GM19397 (cell line): ENCODE results near the gene CNPY1.

Experiments used
- ATAC-seq: cut with Tn5 transposase; IDR thresholded peaks from one replicate; pipeline ENCODE4 v1.9.1; 2021; ENCODE audit warnings: mild to moderate bottlenecking, moderate library complexity; ENCODE audit not compliant: unreplicated experiment

CNPY1 gene

DNA sequence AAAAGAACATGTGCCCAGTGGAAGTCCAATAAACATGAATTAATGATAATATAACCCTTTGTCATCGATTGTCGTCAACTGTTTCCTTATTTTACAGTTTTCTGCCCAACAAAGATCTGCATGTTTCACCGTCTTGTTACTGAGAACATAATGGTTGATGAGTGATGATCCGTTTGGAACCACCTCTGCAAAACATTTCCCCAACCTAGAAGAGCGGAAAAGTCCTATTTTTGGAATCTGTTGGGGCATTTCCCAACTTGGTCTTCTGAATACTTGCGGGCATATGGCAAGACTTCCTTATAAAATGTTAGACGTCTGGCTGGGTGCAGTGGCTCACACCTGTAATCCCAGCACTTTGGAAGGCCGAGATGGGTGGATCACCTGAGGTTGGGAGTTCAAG is 32.1 kb downstream of the CNPY1 start:
- ATAC-seq, result no peak

DNA sequence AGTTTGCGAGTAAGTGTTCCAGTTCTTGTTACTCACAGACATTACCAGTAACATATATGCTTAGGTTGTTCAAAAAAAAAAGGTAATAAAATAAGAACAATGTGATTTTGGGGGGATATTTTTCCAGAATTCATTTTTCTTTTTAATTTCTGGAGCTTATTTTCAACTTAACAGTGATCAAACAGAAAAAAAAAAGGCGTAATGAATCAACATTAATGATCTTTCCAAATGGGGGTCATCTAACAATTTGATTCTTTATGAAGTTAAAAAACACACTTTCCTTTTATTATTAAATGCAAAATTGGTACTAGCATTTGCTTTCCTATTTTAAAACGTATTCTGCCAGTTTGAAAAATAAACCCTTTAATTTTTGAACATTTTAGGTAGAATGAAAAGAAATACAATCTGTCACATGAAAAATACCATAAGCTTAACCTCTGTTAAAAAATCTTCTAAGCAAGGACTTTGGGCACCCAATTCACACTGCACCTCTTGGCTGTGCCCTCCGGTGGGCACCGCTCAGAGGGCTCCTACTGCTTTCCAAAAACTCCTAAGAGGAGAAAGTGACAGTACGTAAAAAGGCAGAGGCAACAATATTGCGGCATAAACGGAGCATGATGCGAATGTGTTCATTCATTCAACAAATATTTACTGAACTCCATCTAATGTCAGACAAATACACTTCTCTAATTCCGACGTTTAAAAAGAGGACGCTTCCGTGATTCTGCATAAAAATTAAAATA is 32.6 kb downstream of the CNPY1 start:
- ATAC-seq, result no peak

DNA sequence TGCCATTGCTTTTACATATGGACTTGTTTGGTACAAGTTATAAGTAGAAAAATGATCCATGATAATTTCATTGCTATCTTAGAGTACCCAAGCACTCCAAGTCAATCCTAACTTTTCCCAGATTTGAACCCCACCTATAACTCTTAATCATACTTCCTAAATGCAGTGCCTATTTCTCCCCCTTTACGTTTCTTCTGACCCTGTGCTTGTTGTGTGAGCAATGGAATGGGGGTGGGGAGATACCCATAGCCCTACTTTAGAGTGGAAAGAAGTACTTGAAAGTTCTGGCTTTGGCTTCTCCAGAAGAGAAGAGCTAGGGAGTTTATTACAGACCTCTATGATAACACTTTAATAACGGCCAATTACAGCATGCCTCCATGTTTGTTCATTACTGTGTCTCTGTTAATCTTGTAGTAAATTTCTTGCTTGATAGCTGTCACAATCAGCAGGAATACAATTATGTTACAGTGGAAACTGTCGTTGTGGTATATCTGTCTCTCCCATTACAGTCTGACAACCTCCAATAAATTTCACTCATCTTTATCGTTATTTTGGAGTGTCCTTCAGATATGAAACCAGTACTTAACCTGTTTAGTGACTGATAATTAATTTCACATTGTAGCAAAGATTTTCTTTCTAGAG is 34.0 kb downstream of the CNPY1 start:
- ATAC-seq, result no peak

DNA sequence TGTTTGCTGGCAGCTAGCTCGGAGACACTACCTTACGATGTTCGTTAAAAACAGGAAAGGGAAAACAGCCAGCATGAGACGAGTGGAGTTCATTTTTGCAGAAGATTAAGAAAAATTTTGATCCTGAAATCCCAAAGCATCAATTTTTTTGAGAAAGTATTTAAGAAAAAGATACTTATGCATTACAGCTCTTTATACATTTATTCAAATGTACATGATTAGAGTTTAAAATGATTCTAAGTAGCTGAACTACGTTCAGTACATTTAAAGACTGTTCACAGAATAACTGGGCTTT is 34.7 kb downstream of the CNPY1 start:
- ATAC-seq, result no peak

DNA sequence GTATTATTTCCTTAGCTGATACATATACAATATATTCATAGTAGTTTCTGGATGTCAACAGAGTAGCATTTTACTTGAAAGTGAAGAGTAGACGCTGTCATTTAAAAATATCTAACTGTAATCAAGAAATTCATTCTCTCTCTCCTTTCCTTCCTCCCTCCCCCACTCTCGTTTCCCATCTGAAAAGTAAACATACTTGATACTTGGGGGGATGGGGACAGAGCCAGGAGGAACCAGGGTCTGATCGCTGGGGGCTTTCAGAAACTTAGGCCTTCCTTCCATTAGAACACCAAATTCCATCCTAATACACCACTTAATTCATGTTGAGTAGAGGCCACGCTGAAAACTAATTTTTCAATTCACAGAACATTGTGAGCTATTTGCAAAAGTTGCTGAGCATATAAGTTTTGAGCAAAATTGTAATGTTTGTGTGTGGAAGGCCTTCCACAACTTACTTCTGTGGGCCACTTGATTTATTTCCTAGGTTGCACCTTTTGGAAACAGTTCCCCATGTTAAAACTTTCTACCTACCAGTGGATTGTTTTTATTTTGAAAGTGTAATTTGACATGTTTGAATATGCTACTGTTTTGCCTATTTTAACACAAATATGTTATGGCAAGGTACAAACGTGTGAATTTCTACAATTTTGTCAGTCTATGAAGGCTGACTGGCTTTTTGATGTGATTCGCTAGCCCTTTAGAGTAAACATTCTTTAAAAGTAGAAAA is 35.2 kb downstream of the CNPY1 start:
- no peak for ATAC-seq

DNA sequence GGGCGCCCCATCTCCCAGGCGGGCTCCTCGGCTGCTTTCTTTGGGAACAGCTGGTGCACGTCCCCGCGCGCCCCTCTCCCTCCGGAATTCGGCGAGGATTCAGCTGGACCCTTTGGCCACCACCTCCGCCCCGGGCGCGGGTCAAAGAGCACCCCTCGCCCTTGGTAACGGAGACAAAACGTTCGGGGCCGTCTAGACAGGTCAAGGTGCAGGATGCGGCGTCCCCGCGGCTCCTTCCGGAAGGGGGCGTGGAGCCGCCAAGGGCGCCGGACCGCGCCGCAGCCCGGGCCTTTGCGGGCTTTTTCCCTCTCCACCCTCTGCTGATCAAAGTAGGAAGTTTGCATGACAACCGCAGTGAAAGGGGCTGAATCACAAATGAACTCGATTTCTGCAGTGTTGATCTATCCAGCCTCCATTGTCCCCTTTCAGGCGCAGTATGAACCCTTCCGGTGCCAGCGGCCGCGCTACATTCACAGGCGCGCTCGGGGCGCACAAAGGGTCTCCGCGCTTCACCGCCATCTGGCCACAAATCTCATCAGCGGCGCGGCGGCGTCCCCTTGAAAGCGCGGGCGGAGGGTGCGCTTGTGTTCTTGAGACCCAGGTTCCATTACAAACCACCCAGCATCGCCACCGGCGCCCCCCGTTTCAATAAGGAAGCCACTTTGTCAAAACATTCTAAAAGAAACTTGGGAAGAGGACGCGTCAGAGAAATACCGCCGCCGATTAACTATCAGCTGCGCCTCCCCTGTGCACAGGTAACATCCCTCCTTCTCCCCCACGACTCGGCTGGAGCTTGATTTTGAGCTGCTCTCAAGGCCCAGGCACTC is 36.4 kb downstream of the CNPY1 start:
- ATAC-seq, result no peak

DNA sequence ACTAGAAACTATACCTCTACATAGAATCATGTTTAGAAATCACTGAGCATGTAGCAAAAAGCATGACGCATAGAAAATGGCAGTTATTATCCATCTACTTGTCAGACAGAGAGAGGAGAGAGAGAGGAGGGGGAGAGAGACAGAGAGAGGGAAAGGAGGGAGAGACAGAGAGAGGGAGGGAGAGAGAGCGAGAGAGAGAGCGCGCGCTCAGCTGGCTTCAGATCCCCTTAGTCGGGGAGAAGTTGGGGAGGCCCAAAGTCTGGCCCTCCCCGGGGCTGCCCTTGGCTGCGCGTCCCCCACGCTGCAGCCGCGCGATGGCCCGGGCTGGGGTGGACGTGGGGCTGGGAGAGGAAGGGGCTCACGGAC is 37.0 kb downstream of the CNPY1 start:
- no peak for ATAC-seq

DNA sequence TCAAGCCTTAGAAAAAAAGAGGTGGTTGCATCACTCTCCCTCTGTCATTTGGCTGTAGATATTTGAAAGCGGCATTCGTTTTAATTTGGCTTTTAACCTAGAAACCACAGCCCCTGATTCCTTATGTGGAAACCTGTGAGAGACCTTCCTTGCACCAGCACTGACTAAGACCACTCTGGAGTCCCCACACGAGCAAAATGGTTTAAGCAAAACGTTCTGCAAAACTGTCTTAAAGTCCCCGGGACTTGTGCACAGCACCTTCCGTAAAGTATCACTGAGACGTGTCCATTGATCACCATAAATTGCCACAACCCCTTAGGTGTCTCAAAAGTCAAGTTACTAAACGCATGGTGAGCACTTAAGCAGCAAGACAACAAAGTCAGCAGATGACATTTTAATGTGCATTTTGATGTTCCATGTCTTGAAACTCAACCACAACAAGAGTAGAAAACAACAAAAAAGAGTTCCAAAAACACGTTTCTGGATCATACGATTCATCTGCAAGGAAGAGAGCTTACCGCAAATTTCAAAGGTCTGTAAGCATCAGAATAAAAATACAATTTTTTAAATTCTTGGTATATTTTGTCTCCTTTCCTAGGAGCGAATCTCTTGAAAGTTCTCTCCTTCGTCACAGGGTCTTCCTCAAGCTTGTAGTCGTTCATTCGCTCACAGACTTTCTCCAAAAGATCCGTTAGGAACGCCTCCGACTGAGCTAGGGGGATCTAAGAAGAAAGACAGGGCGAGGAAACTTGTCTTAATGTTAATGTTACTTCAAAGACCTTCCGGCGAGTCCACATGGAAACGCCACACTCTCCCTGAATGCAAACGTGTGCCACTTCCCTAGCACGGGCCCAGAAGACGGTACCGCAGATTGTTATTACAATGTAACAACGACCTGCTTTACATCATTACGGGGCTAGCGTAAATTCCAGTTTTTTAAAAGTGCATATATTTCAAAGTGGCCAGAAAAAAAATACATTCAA is 37.7 kb downstream of the CNPY1 start:
- no peak for ATAC-seq

DNA sequence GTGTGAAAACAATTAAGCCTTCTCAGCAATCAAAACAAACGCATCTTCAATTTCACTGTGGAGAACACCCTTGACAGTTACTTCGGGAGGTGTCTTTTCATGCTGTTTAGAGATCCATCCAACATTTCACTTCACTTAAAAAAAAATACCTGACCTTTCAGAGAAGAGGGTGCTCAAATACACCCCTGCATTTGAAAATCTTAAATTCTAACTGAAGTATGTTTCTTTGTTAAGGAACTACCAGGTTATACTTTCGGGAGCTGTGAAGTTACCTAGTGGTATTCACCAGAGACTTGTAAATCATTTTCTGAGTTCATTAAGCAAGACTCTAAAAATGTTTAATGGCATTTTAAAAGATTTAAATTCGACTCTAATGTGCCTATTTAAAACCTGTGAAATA is 38.8 kb downstream of the CNPY1 start:
- ATAC-seq, result no peak

DNA sequence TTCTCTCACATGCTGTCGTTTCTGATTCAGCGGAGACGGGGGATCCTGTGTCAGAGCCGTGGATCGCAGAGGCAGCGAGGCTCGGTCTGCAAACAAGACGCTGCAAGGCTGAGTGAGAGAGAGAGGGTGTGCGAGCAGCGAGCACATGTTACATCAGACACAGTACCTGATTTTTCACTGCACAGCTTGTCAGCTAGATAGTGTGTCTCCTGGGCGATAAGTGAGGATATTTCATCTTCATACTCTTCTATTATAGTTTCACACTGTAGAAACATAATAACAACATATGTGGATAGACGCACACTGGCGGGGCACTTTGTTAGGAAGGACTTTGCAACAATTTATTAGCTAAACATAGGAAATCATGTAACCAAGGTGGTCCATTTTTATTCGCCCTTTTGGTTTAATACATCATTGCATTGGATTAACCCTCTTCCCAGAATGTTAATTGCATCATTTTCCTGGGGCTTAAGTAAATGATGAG is 39.5 kb downstream of the CNPY1 start:
- ATAC-seq, result no peak

DNA sequence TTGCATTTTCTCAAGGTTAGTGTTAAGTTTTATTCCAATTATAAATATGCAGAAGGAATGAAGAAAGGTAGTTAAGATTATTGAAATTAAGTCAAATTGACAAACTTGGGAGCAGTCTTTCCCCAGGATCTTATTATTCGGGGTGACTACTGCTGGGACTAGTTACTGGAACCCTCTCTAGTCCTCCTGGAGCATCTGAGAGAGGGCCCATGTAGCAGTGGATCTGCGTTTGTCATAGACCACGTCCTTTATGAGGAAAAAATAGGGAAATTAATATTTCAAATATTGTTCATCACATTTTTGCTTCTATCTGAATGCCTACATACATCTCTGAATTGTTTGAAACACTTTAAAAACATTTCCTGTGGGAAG is 41.0 kb downstream of the CNPY1 start:
- ATAC-seq, result no peak

DNA sequence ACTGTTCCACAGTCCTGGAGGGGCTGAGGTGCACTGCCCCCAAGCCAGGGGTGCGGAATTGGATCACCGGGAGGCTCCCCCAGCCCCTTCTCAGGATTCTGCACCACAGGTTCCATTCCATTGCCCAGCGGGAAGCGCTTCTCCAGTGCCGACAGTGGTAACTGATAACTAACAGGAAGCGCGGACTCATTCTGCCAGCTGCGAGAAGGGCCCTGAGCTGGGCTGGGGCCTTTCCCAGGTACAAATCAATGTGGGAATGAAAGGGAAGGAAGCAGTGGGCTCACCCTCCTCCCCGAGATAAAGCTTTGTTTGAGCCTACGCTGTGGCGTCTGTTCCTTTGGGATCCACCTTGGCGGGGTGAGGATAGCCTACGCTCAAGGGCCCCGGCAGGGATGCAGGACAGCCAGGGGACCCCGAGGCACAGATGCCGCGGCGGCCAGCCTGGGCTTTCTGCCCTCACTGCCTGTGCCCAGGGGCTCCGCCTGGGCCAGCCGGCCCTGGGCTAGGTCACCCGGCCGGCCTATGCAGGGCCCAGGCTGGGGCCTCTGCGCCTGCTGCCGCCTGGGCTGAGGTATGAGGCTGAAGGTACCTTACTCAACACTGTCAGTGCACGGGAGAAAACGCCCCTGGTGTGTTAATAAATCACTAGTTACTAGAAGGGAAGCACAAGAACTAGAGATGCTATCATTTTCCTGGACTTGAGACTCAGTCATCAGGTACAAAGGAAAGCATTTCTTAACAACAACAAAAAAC is 49.0 kb downstream of the CNPY1 start:
- ATAC-seq, result no peak

DNA sequence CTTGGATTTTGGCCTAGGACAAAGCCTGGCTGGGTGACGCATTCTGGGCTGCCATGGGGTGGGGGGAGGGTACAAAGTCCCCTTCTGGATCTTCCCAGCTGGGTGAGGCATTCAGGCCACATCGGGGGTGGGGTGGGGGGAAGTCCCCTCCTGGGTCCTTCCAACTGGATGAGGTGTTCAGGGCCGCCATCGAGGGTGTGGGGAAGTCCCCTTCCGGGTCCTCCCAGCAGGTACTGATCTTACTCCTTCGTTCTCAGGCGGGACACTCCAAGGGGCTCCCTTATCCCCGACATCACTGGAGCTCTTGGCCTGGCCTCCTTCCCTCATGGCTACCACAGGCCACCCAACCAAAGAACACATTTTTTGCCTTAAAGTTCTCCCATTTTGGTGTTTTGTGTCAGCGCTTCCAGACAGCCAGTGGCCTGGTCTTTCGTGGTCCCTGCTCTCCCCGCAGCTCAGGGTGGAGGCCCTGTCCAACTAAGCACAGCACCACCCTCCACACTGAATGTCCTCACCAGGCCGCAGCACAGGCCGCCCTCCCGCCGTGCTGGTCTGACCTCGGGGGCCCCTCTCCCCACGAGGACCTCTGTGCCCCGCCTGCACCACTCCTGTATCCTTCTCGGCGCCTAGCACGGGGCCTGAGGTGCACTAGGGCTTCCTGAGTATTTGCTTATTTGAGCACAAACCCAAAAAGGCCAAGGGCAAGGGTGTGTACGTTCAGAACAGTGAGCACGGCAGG is 49.9 kb downstream of the CNPY1 start:
- ATAC-seq, result no peak

DNA sequence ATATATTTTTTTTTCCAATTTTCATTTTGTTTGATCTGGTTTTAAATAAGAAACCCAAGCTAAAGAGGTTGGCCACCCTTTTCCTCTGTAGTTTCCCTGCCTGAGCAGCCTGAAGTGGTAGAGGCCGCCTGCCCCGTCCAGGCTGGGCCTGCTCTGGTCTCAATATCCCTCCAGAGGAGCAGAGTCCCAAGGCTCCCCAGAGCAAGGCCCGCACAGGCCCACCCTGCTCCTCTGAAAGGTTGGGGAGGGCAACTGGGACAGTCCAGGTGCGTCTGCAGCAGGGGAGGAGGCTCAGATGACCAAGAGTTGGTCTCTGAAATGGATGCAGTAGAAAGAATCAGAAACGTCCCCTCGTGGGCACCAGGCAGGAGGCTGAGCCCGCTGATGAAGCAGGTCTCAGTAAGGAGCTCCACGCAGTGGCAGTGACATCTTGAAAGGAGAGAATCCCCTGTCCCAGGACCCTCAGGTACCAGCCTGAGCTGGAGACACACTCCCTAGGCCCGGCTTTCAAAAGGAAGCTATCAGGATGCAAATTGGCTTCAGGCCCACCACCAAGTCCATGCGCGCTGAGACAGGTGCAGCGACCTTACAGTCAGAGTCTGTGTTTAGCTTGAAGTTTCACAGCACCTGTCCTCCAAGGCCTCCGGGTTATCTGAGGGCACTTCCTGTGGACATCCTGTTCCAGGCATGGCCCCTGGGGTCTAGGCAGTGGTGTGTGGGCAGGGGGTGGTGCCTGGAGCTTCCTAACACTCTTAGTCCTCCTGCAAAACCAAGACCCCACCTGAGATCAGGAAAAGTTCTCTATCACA is 50.7 kb downstream of the CNPY1 start:
- no peak for ATAC-seq

DNA sequence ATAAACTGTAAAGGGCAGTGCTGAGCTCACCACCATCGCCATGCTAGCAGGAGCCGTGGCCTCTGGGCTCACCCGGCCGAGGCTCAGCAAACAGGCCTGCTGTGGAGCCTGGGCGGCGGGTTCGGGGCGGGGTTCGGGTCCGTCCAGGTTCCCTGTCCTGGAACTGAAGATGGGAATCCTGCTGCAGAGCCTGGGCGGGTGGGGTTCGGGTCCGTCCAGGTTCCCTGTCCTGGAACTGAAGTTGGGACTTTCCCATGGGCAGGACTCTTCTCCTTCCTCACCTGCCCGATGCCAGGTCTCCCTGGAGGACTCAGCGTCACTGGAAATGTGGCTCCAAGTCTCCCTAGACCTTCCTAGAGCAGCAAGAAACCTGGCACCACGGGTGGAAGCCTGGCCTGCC is 51.8 kb downstream of the CNPY1 start:
- ATAC-seq, result no peak

DNA sequence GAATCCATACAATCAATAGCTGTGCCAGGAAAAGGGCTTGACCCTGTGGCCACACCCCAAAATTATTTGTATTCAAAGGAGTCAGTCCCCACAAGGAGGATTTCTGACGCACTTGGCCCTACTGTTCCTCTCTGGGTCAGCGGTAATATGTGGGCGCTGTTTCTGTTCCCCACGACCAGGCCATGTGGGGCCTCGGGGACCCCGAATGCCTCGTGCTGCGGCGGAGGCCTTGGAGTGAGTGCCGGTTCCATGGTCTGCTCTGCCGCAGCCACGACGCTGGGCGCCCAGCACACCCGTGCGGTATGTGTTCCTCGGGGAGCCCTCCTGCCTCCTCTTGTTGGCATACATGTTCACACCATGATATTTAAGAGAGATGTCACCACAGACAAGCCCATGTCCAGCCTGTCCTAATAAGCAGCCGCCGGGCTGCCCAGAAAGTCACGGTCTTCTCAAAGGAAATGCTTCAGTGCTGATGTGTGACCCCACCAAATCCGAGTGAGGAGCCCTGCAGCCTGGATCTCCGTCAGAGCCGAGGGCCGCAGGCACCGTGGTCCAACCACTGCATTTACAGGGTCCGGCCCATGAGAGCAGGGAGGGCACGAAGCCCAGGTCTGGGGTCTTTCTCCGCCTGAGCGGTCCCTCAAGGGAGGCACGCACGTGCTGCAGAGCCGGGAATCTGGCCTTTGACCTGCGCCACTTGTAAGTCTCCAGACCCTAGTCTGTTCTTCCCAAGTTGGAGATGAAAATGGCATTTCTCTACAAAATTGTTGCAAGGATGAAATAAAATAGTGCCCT is 52.4 kb downstream of the CNPY1 start:
- no peak for ATAC-seq

DNA sequence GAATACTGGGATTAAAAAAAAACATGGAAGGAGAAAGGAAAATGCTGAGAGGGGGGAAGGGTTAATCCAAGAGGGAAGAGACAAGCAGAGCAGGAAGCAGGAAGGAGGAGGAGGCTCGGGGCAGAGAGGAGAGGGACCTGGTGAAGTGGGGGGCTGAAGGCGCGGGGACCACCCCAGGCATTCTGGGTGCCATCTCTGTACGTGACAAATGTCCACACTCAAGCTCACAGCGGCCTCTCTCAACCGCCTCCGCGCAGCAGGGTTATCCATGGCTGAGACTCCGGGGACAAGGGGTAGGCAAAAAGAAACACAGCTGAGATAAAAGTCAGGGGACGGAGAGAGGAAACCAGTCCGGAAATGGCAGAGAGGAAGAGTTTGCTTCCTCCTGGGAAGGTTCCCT is 54.5 kb downstream of the CNPY1 start:
- no peak for ATAC-seq
